GM12801 (cell line): ENCODE data around the gene APRT.

Source experiments
- CTCF ChIP-seq: IDR thresholded peaks from one replicate; pipeline ENCODE4 v1.5.1; 2011; ENCODE audit warnings: control low read depth; ENCODE audit not compliant: insufficient read length; ENCODE audit errors: extremely low read depth

APRT gene

GRCh38 chr16:88779406-88780141, 32.2 kb downstream of the APRT start:
- no peak for TF ChIP-seq CTCF

GRCh38 chr16:88778541-88779065, 33.1 kb downstream of the APRT start:
- TF ChIP-seq CTCF: no peak

DNA sequence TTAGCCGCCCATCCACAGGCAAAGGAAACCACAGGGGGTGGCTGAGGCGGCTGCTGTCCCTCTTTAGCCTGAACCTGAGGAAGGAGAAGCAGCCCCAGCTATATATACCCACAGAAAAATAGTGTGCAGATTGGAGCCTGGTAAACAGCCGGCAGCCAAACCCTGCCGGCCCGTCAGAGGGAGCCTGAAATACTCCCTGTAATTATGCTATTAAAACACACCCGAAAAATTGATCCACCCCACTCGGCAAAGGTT, 33.5 kb downstream of the APRT start:
- no peak for TF ChIP-seq CTCF

DNA sequence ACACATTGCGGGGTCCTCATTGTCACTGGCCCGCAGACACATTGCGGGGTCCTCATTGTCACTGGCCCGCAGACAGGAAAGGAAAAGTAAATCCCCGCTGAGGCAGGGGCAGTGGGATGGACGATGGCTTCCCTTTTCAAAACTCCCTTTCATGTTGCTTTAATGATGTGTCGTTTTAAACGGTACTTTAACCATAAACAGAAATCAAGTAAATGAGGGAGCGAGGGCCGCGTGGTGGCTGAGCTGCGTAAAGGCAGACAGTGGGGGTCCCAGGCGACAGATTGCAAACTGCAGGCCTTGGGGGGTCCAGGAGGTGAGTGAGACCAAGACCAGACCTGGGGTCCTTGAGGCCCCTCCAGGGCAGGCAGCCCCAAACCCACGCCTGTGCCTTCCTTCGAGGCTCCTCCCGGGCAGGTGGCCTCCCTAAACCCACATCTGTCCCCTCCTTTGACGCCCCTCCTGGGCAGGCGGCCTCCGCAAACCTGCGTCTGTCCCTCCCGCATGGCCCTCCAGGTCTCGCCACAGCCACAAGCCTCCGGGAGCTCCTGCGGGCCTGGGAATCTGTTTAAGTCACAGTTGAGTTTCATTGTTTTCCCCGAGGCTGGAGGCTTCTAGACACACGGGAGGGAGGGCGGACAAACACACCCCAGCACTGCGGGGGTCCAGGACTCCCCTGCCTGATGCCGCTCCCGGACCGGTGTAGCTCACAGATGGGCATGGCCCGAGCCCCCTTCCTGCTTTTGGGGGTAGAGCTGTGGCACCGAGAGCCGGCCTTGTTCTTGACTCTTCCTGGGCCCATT, 34.1 kb downstream of the APRT start:
- TF ChIP-seq CTCF: no peak

- TF ChIP-seq CTCF: no peak
Observed at GRCh38 chr16:88775825-88776224, 35.9 kb downstream of the APRT start.

DNA sequence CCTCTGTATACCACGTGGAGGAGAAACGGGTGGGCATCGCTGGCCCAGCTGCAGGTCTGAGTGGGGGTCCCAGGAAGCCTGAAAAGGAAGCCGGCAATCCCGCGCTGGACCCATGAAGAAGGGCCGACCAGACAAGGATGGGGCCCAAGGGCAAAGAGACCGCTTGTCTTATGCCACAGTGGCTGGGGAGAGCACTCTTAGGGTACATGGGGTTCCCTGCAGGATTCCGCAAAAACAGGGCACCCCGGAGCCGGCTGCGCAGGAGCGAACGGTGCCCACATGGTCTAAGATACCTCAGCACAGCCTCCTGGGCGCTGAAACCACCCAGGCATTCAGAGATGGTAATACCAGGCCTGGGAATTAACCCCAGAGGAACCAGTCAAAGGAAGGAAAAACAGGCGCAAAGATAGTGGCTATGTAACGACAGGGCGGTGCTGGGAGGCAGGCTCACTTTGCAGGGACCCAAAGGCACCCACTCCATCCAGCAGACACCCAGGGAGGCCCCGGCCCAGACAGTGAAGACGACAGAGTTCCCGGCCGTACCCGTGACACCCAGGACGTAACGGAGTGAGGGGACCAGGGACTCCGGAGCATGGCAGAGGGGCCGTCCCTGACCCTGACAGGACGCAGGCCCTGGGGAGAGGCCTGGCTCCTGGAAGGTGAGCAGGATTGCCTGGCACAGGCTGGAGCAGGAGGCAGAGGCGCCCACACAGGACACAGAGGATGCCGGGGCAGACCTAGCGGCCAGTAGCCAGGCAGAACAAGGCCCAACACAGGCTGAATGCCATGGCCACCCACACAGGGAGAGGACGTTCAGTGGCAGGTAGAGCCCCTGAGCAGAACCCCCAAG, 37.0 kb downstream of the APRT start:
- no peak for TF ChIP-seq CTCF

DNA sequence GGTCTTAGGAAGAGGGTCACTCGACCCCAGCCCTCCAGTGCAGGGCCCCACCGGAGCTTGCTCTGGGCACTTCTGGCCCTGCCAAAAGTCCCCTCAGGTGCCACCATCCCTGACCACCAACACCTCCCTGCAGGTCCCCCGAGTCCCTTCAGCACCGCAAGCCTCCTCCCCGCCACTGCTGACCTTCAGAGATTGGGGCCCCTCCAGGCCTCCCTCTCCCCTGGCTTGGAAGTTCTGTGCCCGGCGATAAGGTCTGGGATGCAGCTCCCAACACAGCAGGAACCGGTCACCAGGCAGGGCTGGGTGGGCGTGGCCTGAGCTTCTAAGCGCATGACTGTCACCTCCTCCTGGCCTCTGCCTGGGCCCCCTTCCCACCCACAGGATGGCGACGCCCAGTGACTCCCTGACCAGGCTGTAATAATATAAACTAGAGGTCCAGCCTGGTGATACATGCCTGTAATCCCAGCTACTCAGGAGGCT, 37.9 kb downstream of the APRT start:
- no peak for TF ChIP-seq CTCF
